ENCODE measurements around the gene C10orf53. TPM values are rescaled to one million over a fixed set of nuclear protein-coding genes. Genes with fewer than 3 reads are reported as not detected.

The C10orf53 gene
- total RNA-seq, 1 donor from 2014 or later: not detected

DNA sequence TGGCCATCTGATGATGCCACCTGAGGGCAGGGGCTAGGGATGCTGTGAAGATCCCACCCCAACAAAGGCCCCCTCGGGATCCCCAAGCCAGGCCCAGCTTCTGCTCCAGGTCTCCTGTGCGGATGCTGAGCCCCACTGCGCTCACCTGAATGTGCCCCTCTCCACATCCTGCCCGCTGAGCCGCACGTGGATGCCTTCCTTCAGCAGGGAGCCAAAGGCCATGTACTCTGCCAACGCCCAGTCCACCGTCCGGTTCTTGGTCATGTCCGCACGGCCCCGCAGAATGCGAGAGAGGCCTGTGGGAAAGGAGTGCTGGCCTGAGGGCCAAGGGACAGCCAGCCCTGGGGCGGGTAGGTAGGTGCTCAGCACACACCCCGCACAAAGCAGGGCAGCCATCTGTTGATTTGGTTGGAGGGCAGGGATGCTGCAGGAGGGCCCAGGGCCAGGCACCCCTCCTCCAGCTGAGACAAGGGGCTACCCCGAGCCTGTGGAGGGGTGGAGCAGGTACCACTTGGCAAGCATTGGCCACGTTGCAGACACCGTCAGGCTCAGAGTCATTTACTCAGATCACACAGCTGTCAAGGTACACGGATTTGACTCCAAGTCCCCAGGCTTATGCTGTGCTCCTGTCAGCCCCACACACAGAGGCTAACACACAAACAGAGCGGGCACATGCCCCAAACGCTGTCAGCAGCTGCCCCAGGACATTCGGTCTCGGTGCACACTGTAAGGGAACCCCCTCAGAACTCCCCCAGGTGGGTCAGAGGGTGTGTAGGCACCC is 63.4 kb downstream of the C10orf53 start:
- H3K27ac Mint-ChIP-seq: no peak overlapping the region
- no peaks in the 10 kb centered on the region for H3K4me1 Mint-ChIP-seq
- H3K27me3 Mint-ChIP-seq: no peaks in the 10 kb centered on the region
- intact Hi-C loops (cut with micrococcal nuclease): no loop called here
- H3K4me3 Mint-ChIP-seq: no peak overlapping the region
- H3K9me3 Mint-ChIP-seq: no peaks in the 10 kb centered on the region
- peak; percentile 49 for DNase-seq
- H3K36me3 Mint-ChIP-seq (ENCODE audit: low read depth): no peaks in the 10 kb centered on the region

DNA sequence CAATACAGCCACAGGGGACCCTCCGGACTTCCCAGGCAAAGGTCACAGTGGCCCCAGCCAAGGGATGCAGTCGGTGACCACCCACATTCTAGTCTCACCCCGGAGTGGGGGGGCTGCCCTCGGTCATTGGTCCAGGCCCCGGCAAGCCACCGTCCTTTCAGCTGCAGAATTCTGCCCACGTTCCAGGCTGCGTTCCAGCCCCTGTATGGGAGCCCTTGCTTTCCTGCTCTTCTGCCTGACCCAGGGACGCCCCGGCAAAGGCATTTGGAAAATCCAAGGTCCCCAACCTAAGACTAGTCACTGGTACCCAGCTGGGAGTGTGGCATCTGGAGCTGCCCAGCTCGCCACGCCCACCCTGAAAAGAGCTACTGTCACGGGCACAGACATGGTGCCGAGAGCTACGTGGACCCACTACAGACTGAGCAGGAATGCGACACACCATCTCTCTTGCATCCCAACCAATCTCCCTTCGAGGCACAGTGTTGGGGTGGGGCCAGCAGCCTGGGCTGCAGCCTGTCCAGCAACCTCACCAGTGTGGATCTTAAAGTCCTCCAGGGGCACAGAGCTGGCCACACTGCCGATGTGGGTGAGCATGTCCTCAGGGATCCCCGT is 64.1 kb downstream of the C10orf53 start:
- no peak for DNase-seq
- H3K27ac Mint-ChIP-seq: no peak overlapping the region
- H3K27me3 Mint-ChIP-seq: no peaks in the 10 kb centered on the region
- intact Hi-C loops (cut with micrococcal nuclease): no loop called here
- no peak overlapping the region for H3K4me3 Mint-ChIP-seq
- no peaks in the 10 kb centered on the region for H3K9me3 Mint-ChIP-seq
- H3K36me3 Mint-ChIP-seq (ENCODE audit: low read depth): no peaks in the 10 kb centered on the region
- H3K4me1 Mint-ChIP-seq: no peaks in the 10 kb centered on the region

DNA sequence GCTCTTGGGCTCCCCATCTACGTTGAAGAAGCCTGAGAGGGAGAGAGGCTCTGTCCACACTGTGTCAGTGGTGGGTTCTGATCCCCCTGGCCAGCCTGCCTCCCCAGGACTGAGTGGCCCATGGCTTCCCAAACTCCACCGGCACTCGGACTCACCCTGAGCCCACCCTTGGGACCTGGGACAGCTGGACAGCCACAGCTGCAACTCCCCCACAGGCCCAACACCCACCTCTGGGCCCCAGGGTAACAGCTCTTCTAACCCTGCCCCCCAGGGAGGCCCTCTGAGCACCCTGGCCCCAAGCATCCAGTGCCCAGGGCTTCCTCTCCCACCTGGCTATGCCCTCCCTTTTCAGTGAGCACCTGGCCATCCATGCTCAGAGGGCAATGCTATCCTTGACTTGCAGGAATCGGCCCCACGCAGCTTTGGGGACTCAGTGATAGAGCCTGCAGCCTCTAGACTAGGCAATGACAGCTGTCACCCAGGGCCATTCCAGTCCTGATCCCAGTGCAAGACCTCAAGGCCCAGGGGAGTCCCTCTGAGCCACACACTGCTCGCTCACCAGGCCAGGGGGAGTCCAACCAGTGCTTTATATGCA is 64.7 kb downstream of the C10orf53 start:
- intact Hi-C loops (cut with micrococcal nuclease): no loop called here
- no peaks in the 10 kb centered on the region for H3K36me3 Mint-ChIP-seq (ENCODE audit: low read depth)
- H3K4me3 Mint-ChIP-seq: no peak overlapping the region
- no peak overlapping the region for H3K27ac Mint-ChIP-seq
- no peak for DNase-seq
- H3K27me3 Mint-ChIP-seq: no peaks in the 10 kb centered on the region
- no peaks in the 10 kb centered on the region for H3K4me1 Mint-ChIP-seq
- no peaks in the 10 kb centered on the region for H3K9me3 Mint-ChIP-seq

DNA sequence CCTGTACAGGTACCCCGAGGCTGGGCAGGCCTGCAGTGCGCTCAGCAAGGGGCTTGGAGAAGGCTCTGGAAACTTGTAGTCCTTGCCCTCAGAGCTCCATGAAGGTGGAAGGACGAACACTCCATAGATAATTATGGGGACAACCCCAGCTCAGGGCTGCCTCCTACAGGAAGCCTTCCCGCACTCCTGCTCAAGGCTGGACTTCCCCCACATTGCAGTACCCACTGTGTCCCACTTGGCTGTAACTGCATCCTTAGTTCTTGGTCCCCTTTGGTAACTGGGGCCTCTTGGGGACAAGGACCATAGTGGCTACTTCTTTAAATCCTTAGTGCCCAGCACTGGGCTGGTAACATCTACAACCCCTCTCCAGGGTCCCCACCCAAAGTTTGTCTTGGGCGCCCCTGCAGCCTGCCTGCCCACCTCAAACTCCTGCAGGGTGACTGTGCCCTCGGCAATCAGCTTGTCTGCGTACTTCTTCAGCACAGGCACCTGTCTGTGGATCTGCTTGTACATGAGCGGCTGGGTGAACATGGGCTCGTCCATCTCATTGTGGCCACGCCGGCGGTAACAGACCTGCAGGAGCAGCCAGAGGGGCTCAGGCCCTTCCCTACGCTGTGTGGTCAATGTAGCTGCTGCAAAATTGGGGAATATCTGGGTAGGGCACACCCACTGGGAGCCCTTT is 65.6 kb downstream of the C10orf53 start:
- intact Hi-C loops (cut with micrococcal nuclease): no loop called here
- Mint-ChIP-seq H3K4me1 (no peaks in the 10 kb centered on the region), H3K36me3 (ENCODE audit: low read depth) (no peaks in the 10 kb centered on the region), H3K4me3 (no peak overlapping the region), H3K9me3 (no peaks in the 10 kb centered on the region), H3K27ac (no peak overlapping the region), H3K27me3 (no peaks in the 10 kb centered on the region)
- DNase-seq: no peak

DNA sequence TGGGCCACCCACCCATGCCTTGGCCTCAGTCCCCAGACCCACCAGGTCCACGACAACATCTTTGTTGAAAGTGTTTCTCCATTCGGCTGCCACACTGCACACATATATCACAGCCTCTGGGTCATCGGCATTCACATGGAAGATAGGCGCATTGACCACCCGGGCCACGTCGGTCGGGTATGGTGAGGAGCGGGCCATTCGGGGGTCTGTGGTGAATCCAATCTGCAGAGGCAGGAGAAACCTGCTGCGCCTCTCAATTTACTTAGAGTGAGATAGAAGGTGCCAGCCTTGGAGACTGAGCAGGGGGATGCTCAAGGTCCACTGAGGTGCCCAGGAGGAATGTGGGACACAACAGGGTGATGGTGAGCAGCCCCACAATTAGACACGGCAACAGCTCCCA is 66.3 kb downstream of the C10orf53 start:
- Mint-ChIP-seq H3K9me3 (no peaks in the 10 kb centered on the region), H3K27me3 (no peaks in the 10 kb centered on the region), H3K36me3 (ENCODE audit: low read depth) (no peaks in the 10 kb centered on the region), H3K27ac (no peak overlapping the region), H3K4me1 (no peaks in the 10 kb centered on the region), H3K4me3 (no peak overlapping the region)
- intact Hi-C loops (cut with micrococcal nuclease): no loop called here
- no peak for DNase-seq

DNA sequence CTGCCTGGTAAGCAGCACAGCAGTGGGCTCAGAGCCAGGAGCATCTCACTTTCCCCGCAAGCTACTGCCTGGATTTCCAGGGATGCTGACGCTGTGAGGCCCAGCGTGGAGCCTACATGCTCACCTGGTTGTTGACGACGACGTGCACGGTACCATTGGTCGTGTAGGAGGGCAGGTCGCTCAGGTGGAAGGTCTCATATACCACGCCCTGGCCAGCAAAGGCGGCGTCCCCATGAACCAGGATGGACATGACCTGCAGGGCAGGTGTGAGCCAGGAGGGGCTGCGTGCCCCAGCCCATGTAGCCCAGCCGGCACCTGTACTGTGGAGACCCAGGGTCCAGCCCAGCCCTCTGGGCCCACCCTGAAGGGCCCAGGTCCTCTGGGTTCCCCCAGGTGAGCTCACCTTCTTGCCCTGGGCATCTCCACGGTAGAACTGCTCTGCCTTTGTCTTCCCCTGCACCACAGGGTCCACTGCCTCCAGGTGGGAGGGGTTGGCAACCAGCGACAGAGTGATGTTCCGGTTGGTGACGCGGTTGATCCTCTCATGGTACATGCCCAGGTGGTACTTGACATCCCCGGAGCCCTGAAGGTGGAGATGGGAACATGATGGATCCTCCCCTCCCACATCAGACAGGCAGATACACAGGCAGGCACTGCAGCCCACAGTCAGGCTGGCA is 67.3 kb downstream of the C10orf53 start:
- no peaks in the 10 kb centered on the region for H3K27me3 Mint-ChIP-seq
- H3K27ac Mint-ChIP-seq: no peak overlapping the region
- no peaks in the 10 kb centered on the region for H3K36me3 Mint-ChIP-seq (ENCODE audit: low read depth)
- intact Hi-C loops (cut with micrococcal nuclease): no loop called here
- DNase-seq: no peak
- no peaks in the 10 kb centered on the region for H3K4me1 Mint-ChIP-seq
- H3K4me3 Mint-ChIP-seq: no peak overlapping the region
- H3K9me3 Mint-ChIP-seq: no peaks in the 10 kb centered on the region

Other genes with a start within 250 kb of the C10orf53 start
- gene ERCC6, start 140.5 kb upstream of the C10orf53 start, total RNA-seq: 13.8 and 14.5 TPM in 2 replicates
- gene SLC18A3, start 69.3 kb upstream of the C10orf53 start, total RNA-seq: not detected in 2 replicates
- 0.24 TPM in 1 of 2 replicates, not detected in the other for gene CHAT, start 65.6 kb upstream of the C10orf53 start, total RNA-seq
- gene OGDHL, start 82.7 kb downstream of the C10orf53 start, total RNA-seq: 0.89 and 0.97 TPM in 2 replicates